BE2C (cell line): Measurements from ENCODE around the gene IGIP.

Experiments used
- DNase-seq: peaks from one replicate; pipeline ENCODE4 v3.0.0-alpha.2; 2020
- H3K27me3 ChIP-seq: fragments of 250-450 bp; sonication (Bioruptor Pico); 2 replicates; pipeline ENCODE4 v1.5.1; 2020; ENCODE audit warnings: mild to moderate bottlenecking
- H3K36me3 ChIP-seq: fragments of 250-450 bp; sonication (Bioruptor Pico); 2 replicates; pipeline ENCODE4 v1.5.1; 2020; ENCODE audit warnings: mild to moderate bottlenecking
- H3K4me1 ChIP-seq: fragments of 250-450 bp; sonication (Bioruptor Pico); 2 replicates; pipeline ENCODE4 v1.5.1; 2020
- H3K4me3 ChIP-seq: 2 replicates; pipeline ENCODE4 v1.5.1; 2011; ENCODE audit warnings: low read depth, low read length
- H3K9me3 ChIP-seq: fragments of 250-450 bp; sonication (Bioruptor Pico); 2 replicates; pipeline ENCODE4 v1.5.1; 2020
- TF ChIP-seq, protein P1 (sequence below): IDR thresholded peaks from 2 replicates; pipeline ENCODE4 v1.5.1; 2012; ENCODE audit warnings: mild to moderate bottlenecking, low read depth, low read length

IGIP gene

DNA sequence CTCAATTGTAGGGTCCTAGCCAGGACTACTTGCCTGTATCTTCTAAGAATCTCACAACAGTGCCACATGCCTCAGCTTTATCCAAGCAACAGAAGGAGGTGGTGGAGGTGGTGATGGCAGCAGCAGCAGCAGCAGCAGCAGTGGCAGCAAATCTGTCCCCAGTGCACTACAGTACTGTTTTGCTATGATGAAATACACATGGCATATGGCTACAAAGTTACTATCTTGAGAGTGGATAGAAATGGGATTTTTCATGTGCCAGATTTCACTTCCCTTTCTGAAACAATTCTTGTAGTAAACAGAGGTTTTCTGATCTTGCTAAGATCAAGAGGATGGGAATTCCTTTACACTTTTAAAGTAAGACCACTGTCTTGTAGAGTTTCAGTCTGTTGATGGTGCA, 41.2 kb downstream of the IGIP start:
- H3K27me3 ChIP-seq, result no peaks in the 10 kb centered on the region
- H3K36me3 ChIP-seq, result no peaks in the 10 kb centered on the region
- H3K9me3 ChIP-seq, result no peaks in the 10 kb centered on the region
- TF ChIP-seq, protein P1, sequence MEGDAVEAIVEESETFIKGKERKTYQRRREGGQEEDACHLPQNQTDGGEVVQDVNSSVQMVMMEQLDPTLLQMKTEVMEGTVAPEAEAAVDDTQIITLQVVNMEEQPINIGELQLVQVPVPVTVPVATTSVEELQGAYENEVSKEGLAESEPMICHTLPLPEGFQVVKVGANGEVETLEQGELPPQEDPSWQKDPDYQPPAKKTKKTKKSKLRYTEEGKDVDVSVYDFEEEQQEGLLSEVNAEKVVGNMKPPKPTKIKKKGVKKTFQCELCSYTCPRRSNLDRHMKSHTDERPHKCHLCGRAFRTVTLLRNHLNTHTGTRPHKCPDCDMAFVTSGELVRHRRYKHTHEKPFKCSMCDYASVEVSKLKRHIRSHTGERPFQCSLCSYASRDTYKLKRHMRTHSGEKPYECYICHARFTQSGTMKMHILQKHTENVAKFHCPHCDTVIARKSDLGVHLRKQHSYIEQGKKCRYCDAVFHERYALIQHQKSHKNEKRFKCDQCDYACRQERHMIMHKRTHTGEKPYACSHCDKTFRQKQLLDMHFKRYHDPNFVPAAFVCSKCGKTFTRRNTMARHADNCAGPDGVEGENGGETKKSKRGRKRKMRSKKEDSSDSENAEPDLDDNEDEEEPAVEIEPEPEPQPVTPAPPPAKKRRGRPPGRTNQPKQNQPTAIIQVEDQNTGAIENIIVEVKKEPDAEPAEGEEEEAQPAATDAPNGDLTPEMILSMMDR, result no peak
- no peak overlapping the region for H3K4me3 ChIP-seq
- no peak for DNase-seq
- peaks cover 6% of the 10 kb centered on the region; the same call in 1 of the 2 replicates for H3K4me1 ChIP-seq

DNA sequence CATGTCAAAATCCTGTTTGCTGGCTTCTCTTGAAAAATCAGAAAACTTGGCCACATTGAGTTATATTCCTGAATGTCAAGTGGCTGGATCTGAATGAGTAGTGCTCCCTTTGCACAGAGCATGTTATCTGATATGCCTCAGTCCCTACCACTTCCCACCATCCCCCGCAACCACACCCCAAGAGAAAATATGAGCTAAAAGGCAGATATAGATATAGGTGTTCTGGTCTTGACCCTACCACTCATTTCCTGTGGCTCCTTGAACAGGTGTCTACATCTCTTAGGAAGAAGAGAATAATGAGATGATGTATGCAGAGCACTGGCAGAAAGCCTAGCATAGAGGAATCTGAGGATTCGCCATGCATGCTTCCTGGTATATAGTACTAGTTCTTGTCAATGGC, 42.6 kb downstream of the IGIP start:
- Histone ChIP-seq H3K4me1 (peaks cover 6% of the 10 kb centered on the region; the same call in 1 of the 2 replicates), H3K9me3 (no peaks in the 10 kb centered on the region), H3K27me3 (no peaks in the 10 kb centered on the region), H3K36me3 (no peaks in the 10 kb centered on the region), H3K4me3 (no peak overlapping the region)
- DNase-seq, result no peak
- TF ChIP-seq, protein P1, result no peak

DNA sequence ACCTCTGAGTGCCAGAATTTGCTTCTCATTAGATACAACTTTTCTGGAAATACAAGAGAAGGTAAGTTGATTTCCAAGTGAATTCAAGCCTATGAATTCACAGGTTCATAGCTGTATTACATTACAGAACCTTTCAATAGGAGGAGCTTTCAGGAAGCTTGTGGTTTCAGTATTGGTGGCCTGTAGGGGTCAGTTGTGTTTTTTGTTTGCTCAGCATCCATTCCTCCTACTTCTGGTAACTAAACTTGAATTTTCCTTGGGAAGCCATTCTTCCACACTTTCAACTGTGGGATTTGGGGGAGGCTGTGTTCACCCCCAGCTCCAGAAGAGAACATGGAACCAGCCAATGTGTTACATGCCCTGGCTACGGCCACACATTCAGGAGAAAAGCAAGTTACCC, 43.7 kb downstream of the IGIP start:
- Histone ChIP-seq H3K36me3 (no peaks in the 10 kb centered on the region), H3K4me3 (no peak overlapping the region), H3K27me3 (no peaks in the 10 kb centered on the region), H3K9me3 (no peaks in the 10 kb centered on the region), H3K4me1 (peaks cover 6% of the 10 kb centered on the region; the same call in 1 of the 2 replicates)
- no peak for DNase-seq
- TF ChIP-seq, protein P1, result peak; percentile 31

DNA sequence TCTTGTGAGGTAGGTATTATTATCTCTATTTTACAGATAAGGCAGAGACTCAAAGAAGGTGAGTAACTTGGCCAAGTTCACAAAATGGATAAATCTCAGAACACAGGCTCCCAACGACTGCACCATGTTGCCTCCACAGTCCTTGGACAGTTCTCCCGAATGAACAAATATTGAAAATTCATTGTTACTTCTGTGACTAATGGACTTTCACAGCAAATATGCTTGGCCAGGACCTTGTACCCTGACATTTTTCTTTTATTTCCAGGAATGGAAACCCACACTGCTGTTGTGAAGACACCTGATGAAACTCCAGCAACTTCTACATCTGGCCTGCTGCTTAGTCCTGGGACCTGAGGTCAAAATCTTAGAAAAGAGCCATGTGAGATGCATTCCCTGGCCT, 46.7 kb downstream of the IGIP start:
- H3K27me3 ChIP-seq, result no peaks in the 10 kb centered on the region
- no peak overlapping the region for H3K4me3 ChIP-seq
- TF ChIP-seq, protein P1, result no peak
- no peaks in the 10 kb centered on the region for H3K4me1 ChIP-seq
- no peaks in the 10 kb centered on the region for H3K9me3 ChIP-seq
- no peak for DNase-seq
- H3K36me3 ChIP-seq, result no peaks in the 10 kb centered on the region

DNA sequence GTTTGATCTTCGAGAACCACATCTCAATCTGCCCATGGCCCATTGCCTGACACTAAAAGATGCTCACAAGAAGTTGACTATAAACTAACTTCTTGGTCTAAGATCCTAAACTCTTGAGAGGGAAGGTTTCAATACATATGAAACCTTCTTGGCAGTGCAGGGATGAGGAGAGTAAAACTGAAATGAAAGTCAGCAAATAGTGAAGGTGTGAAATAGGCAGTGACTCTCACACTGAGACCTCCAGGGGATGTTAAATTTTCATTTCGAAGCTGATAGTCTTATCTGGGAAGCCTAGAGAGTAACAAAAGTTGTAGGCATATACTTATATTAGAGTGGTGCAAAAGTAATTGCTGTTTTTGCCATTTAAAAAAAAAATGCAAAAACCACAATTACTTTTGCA, 48.3 kb downstream of the IGIP start:
- Histone ChIP-seq H3K9me3 (no peaks in the 10 kb centered on the region), H3K27me3 (no peaks in the 10 kb centered on the region), H3K36me3 (no peaks in the 10 kb centered on the region), H3K4me1 (no peaks in the 10 kb centered on the region), H3K4me3 (no peak overlapping the region)
- no peak for DNase-seq
- TF ChIP-seq, protein P1, result no peak

DNA sequence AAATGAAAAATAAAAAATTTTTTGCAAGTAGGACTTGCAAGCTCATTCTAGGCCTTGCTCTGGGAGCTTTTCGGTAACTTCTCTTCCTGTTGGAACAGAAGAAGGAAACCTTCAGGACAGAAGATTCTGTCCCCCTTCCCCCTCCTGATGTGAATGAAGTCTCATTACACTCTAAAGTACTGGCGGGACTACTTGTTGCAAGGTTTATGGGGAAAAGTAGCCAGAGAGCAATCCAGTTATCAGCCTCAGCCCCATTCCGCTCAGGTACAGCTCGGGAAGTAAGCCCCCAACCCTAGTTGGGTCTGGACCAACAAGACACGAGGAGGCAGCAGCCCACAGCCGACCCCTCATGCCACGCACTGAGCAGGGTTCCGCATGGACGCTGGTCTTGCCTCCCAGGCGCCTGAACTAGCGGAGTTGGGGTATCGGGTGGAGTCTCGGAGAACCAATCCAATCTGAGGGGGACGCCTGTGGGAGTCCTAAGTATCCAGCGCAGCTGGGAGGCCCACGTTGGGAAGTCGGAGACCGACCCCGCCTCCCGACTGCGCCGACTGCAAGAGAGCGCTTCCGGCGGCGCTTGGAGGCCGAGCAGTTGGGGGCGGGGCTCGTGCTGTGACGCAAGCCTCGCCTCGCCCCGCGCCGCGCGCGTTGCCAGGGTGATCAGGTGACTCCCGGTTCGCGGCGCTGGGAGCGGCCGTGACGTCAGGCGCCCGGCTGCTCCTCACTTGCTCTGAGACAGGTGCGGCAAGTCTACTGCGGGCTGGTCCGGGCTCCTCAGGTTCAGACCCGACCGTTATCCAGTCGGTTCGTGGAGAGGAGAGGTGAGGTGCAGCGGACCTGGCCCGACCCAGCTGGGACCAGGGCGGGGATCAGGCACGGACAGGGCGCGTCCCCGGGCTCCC, 49.0 kb downstream of the IGIP start, which contains the start of gene CYSTM1:
TSS of gene CYSTM1 (plus strand) at position 724 of the 902 bp plus-strand sequence. CDS start 19,278 bp downstream, outside the sequence.
- peak within 1 kb of the TSS; percentile 81 for H3K4me3 ChIP-seq
- TF ChIP-seq, protein P1, result no peak
- no peaks in the 10 kb centered on the region for H3K9me3 ChIP-seq
- DNase-seq, result peak; percentile 98
- H3K36me3 ChIP-seq, result no peaks in the 10 kb centered on the region
- no peaks in the 10 kb centered on the region for H3K4me1 ChIP-seq
- no peaks in the 10 kb centered on the region for H3K27me3 ChIP-seq
